Karpas-422 (cell line): Measurements from ENCODE around the gene IPCEF1. TPM values are rescaled to one million over a fixed set of nuclear protein-coding genes. Genes with fewer than 3 reads are reported as not detected.
A peak's percentile ranks its signal among the peaks of the same experiment; 100 is the strongest.
"Not testable (repeated sequence)": the region's sequence is repeated elsewhere in the genome, so short reads cannot be mapped to it uniquely, and the experiment has no call there.

ENCODE experiments used
- DNase-seq: peaks from one replicate; pipeline ENCODE4 v3.0.0-alpha.2; 2015
- H2AFZ ChIP-seq: fragments of 200-600 bp; sonication (generic); 2 replicates; pipeline ENCODE4 v1.6.1; 2014; ENCODE audit warnings: antibody characterized with exemption, low read length, mixed read lengths
- H3K27ac ChIP-seq: fragments of 200-600 bp; sonication (generic); 2 replicates; pipeline ENCODE4 v1.5.1; 2014; ENCODE audit warnings: mild to moderate bottlenecking, low read length, moderate library complexity
- H3K27me3 ChIP-seq: fragments of 200-600 bp; sonication (generic); 2 replicates; pipeline ENCODE4 v1.6.1; 2014; ENCODE audit warnings: low read length, mixed read lengths
- H3K36me3 ChIP-seq: fragments of 200-600 bp; sonication (generic); 2 replicates; pipeline ENCODE4 v1.6.1; 2014; ENCODE audit warnings: low read length, mixed read lengths; ENCODE audit not compliant: insufficient read depth
- H3K4me1 ChIP-seq: fragments of 200-600 bp; sonication (generic); 2 replicates; pipeline ENCODE4 v1.6.1; 2014; ENCODE audit warnings: mild to moderate bottlenecking, low read length, mixed read lengths
- H3K4me2 ChIP-seq: fragments of 200-600 bp; sonication (generic); 2 replicates; pipeline ENCODE4 v1.6.1; 2014; ENCODE audit warnings: low read length, low read depth, mild to moderate bottlenecking; ENCODE audit not compliant: poor library complexity, severe bottlenecking
- H3K4me3 ChIP-seq: fragments of 200-600 bp; sonication (generic); 2 replicates; pipeline ENCODE4 v1.5.1; 2014; ENCODE audit warnings: mild to moderate bottlenecking, antibody characterized with exemption, low read length, mixed read lengths
- H3K79me2 ChIP-seq: fragments of 200-600 bp; sonication (generic); 2 replicates; pipeline ENCODE4 v1.6.1; 2014; ENCODE audit warnings: mild to moderate bottlenecking, low read length, mixed read lengths
- H3K9ac ChIP-seq: fragments of 200-600 bp; sonication (generic); 2 replicates; pipeline ENCODE4 v1.6.0; 2014; ENCODE audit warnings: low read length
- H3K9me2 ChIP-seq: fragments of 200-600 bp; sonication (generic), shearing (Covaris generic); replicated peaks from 2 replicates; pipeline ENCODE4 v1.6.0; 2014; ENCODE audit warnings: mild to moderate bottlenecking, low read length, moderate library complexity; ENCODE audit not compliant: insufficient read depth
- H3K9me3 ChIP-seq: fragments of 300-700, 200-600 bp; sonication (generic); 2 replicates; pipeline ENCODE4 v1.6.1; 2014; ENCODE audit warnings: low read length, mixed read lengths
- H4K20me1 ChIP-seq: fragments of 200-600 bp; sonication (generic); 2 replicates; pipeline ENCODE4 v1.6.1; 2014; ENCODE audit warnings: mild to moderate bottlenecking, antibody characterized with exemption, low read length, low read depth; ENCODE audit not compliant: insufficient read depth
- total RNA-seq: library from RNA; depleted of rRNA; stranded (reverse); fragments of >200 nt; shearing (Covaris generic); gene quantifications from 2 replicates; pipeline ENCODE4 v1.2.3, GENCODE V29; 2014; ENCODE audit warnings: low replicate concordance

Gene IPCEF1
- total RNA-seq, 1 experiment from 2014 or later = not detected

GRCh38 chr6:154306696-154307095, 49.9 kb downstream of the IPCEF1 start:
- Histone ChIP-seq H2AFZ (no peak overlapping the region), H3K4me1 (peaks cover 20% of the 10 kb centered on the region), H3K27me3 (no peaks in the 10 kb centered on the region), H3K9me3 (no peaks in the 10 kb centered on the region), H3K4me2 (no peak overlapping the region), H3K4me3 (no peak overlapping the region), H3K9ac (no peak overlapping the region), H3K36me3 (no peaks in the 10 kb centered on the region), H3K9me2 (no peaks in the 10 kb centered on the region), H3K79me2 (no peaks in the 10 kb centered on the region), H3K27ac (no peak overlapping the region), H4K20me1 (no peaks in the 10 kb centered on the region)
- DNase-seq = no peak

GRCh38 chr6:154304191-154304590, 52.4 kb downstream of the IPCEF1 start:
- Histone ChIP-seq H3K9ac (no peak overlapping the region), H3K27me3 (no peaks in the 10 kb centered on the region), H3K9me2 (no peaks in the 10 kb centered on the region), H3K4me1 (peaks cover 25% of the 10 kb centered on the region), H3K79me2 (no peaks in the 10 kb centered on the region), H3K4me2 (no peak overlapping the region), H3K4me3 (no peak overlapping the region), H3K27ac (no peak overlapping the region), H3K9me3 (no peaks in the 10 kb centered on the region), H4K20me1 (no peaks in the 10 kb centered on the region), H3K36me3 (no peaks in the 10 kb centered on the region), H2AFZ (no peak overlapping the region)
- no peak for DNase-seq

- not testable (repeated sequence) for H3K4me3 ChIP-seq, H3K4me2 ChIP-seq, H4K20me1 ChIP-seq, H3K27ac ChIP-seq, H3K9me3 ChIP-seq, DNase-seq, H3K36me3 ChIP-seq, H3K27me3 ChIP-seq, H3K79me2 ChIP-seq, H3K9ac ChIP-seq, H2AFZ ChIP-seq, H3K9me2 ChIP-seq
- H3K4me1 ChIP-seq = peaks cover 25% of the 10 kb centered on the region
Observed at GRCh38 chr6:154303642-154304041, 53.0 kb downstream of the IPCEF1 start.

- DNase-seq = peak; percentile 87
- Histone ChIP-seq H3K9me2 (no peaks in the 10 kb centered on the region), H3K36me3 (no peaks in the 10 kb centered on the region), H3K27me3 (no peaks in the 10 kb centered on the region), H3K4me2 (peak overlapping the region; percentile 53), H3K79me2 (no peaks in the 10 kb centered on the region), H3K4me1 (peaks cover 25% of the 10 kb centered on the region), H2AFZ (peak overlapping the region; percentile 69; the same call in 1 of the 2 replicates), H3K9ac (no peak overlapping the region), H3K4me3 (no peak overlapping the region), H3K27ac (no peak overlapping the region), H3K9me3 (no peaks in the 10 kb centered on the region), H4K20me1 (no peaks in the 10 kb centered on the region)
Observed at GRCh38 chr6:154301839-154302752, 54.5 kb downstream of the IPCEF1 start.

GRCh38 chr6:154301086-154301625, 55.4 kb downstream of the IPCEF1 start:
- no peak for DNase-seq
- no peaks in the 10 kb centered on the region for H4K20me1 ChIP-seq
- peaks cover 25% of the 10 kb centered on the region for H3K4me1 ChIP-seq
- no peak overlapping the region for H3K4me3 ChIP-seq
- no peaks in the 10 kb centered on the region for H3K79me2 ChIP-seq
- H3K9me2 ChIP-seq = no peaks in the 10 kb centered on the region
- H3K9ac ChIP-seq = no peak overlapping the region
- H2AFZ ChIP-seq = no peak overlapping the region
- H3K27ac ChIP-seq = no peak overlapping the region
- H3K4me2 ChIP-seq = no peak overlapping the region
- H3K27me3 ChIP-seq = no peaks in the 10 kb centered on the region
- no peaks in the 10 kb centered on the region for H3K9me3 ChIP-seq
- H3K36me3 ChIP-seq = no peaks in the 10 kb centered on the region

GRCh38 chr6:154298297-154298696, 58.3 kb downstream of the IPCEF1 start:
- Histone ChIP-seq H3K9ac (no peak overlapping the region), H3K9me3 (no peaks in the 10 kb centered on the region), H4K20me1 (no peaks in the 10 kb centered on the region), H3K9me2 (no peaks in the 10 kb centered on the region), H3K4me3 (no peak overlapping the region), H3K36me3 (no peaks in the 10 kb centered on the region), H3K4me1 (peaks cover 19% of the 10 kb centered on the region), H3K27ac (no peak overlapping the region), H3K79me2 (no peaks in the 10 kb centered on the region), H3K4me2 (no peak overlapping the region), H3K27me3 (no peaks in the 10 kb centered on the region), H2AFZ (no peak overlapping the region)
- DNase-seq = no peak

GRCh38 chr6:154297721-154298120, 58.9 kb downstream of the IPCEF1 start:
- Histone ChIP-seq H3K4me2 (no peak overlapping the region), H3K9me2 (no peaks in the 10 kb centered on the region), H3K36me3 (no peaks in the 10 kb centered on the region), H3K4me1 (peaks cover 15% of the 10 kb centered on the region), H3K27ac (no peak overlapping the region), H4K20me1 (no peaks in the 10 kb centered on the region), H3K79me2 (no peaks in the 10 kb centered on the region), H3K9ac (no peak overlapping the region), H3K4me3 (no peak overlapping the region), H3K27me3 (no peaks in the 10 kb centered on the region), H3K9me3 (no peaks in the 10 kb centered on the region), H2AFZ (no peak overlapping the region)
- DNase-seq = no peak

- Histone ChIP-seq H3K79me2 (no peaks in the 10 kb centered on the region), H3K27me3 (no peaks in the 10 kb centered on the region), H3K9me3 (no peaks in the 10 kb centered on the region), H3K4me1 (peaks cover 10% of the 10 kb centered on the region), H2AFZ (no peak overlapping the region), H3K4me2 (no peak overlapping the region), H3K27ac (no peak overlapping the region), H3K36me3 (no peaks in the 10 kb centered on the region), H4K20me1 (no peaks in the 10 kb centered on the region), H3K9ac (no peak overlapping the region), H3K9me2 (no peaks in the 10 kb centered on the region), H3K4me3 (no peak overlapping the region)
- DNase-seq = no peak
Observed at GRCh38 chr6:154297210-154297609, 59.4 kb downstream of the IPCEF1 start.
